Stimulated activated naive CD8-positive, alpha-beta T cell treated with anti-CD3 and anti-CD28 coated beads, Interleukin-15, amount 100 ng/mL, for 72 hours (primary cell): ENCODE measurements around the gene NEDD4.
A peak's percentile ranks its signal among the peaks of the same experiment; 100 is the strongest.
"Not testable (repeated sequence)": the region's sequence is repeated elsewhere in the genome, so short reads cannot be mapped to it uniquely, and the experiment has no call there.

Source experiments
- ATAC-seq: fragments of 150-1000 bp; cut with Tn5 transposase; 2 replicates; pipeline ENCODE4 v1.10.0; 2021; ENCODE audit warnings: mild to moderate bottlenecking, moderate library complexity
- DNase-seq, 2 donors: peaks; one replicate each; pipeline ENCODE4 v3.0.0; 2021 to 2022
- H3K27ac Mint-ChIP-seq, 2 donors: one replicate each; pipeline ENCODE4 v1.8.0; 2022; ENCODE audit warnings: mild to moderate bottlenecking in 2 of 2, mixed read lengths in 2 of 2, moderate library complexity in 2 of 2
- H3K27me3 Mint-ChIP-seq: one replicate; pipeline ENCODE4 v1.8.0; 2022; ENCODE audit warnings: mixed read lengths
- H3K4me1 Mint-ChIP-seq: one replicate; pipeline ENCODE4 v1.8.0; 2022; ENCODE audit warnings: mild to moderate bottlenecking, mixed read lengths
- H3K4me3 Mint-ChIP-seq, 2 donors: one replicate each; pipeline ENCODE4 v1.8.0; 2022; ENCODE audit warnings: mild to moderate bottlenecking in 2 of 2, mixed read lengths in 2 of 2, moderate library complexity in 1 of 2
- H3K9me3 Mint-ChIP-seq, 2 donors: one replicate each; pipeline ENCODE4 v1.8.0; 2022; ENCODE audit warnings: mixed read lengths in 2 of 2

The NEDD4 gene

GRCh38 chr15:55952501-55953274 is 40.7 kb downstream of the NEDD4 start:
- H3K27ac Mint-ChIP-seq, H3K9me3 Mint-ChIP-seq, H3K27me3 Mint-ChIP-seq, H3K4me1 Mint-ChIP-seq, H3K4me3 Mint-ChIP-seq, DNase-seq, ATAC-seq: not testable (repeated sequence)

DNA sequence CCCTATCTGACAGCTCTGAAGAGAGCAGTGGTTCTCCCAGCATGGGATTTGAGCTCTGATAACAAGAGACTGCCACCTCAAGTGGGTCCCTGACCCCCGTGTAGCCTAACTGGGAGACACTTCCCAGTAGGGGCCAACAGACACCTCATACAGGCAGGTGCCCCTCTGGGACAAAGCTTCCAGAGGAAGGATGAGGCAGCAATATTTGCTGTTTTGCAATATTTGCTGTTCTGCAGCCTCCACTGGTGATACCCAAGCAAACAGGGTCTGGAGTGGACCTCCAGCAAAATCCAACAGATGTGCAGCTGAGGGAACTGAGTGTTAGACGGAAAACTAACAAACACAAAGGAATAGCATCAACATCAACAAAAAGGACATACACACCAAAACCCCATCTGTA is 48.8 kb downstream of the NEDD4 start:
- not testable (repeated sequence) for DNase-seq, ATAC-seq, H3K27me3 Mint-ChIP-seq, H3K27ac Mint-ChIP-seq, H3K4me1 Mint-ChIP-seq, H3K4me3 Mint-ChIP-seq
- peaks cover 6 to 14% of the 10 kb centered on the region in 2 donors for H3K9me3 Mint-ChIP-seq

DNA sequence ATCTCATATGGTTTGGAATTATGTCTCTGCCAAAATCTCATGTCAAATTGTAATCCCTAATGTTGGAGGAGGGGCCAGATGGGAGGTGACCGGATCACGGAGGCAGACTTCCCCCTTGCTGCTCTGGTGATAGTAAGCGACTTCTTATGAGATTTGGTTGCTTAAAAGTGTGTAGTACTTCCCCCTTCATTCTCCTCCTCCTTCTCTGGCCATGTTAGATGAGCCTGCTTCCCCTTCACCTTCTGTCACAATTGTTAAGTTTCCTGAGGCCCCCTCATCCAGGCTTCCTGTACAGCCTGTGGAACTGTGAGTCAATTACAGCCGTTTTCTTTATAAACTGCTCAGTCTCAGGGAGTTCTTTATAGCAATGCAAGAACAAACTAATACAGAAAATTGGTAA is 51.1 kb downstream of the NEDD4 start:
- Mint-ChIP-seq H3K9me3 (peaks cover 11 to 33% of the 10 kb centered on the region in 2 donors), H3K4me3 (no peak overlapping the region), H3K27ac (no peak overlapping the region), H3K27me3 (no peaks in the 10 kb centered on the region), H3K4me1 (no peaks in the 10 kb centered on the region)
- DNase-seq, result no peak
- no peak for ATAC-seq

DNA sequence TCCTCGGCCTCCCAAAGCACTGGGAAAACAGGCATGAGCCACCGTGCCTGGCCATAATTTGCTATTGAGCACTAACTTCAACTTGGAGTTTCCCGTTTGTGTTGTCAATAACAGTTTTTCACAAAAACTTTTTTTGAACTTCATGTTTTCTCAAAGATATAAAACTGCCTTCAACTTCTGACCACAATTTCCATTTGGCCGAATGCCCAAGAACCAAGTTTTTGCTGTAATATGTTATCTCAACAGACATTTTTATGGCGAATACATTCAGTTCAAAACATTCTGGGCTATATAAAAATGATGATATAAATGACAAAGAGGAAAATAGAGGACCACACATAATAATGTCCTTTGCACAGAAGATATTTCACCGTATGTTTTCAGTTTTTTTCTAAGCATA is 56.4 kb downstream of the NEDD4 start:
- no peak for ATAC-seq
- no peak for DNase-seq
- no peak overlapping the region for H3K4me3 Mint-ChIP-seq
- no peak overlapping the region for H3K27ac Mint-ChIP-seq
- H3K27me3 Mint-ChIP-seq, result no peaks in the 10 kb centered on the region
- peaks cover 5 to 32% of the 10 kb centered on the region in 2 donors for H3K9me3 Mint-ChIP-seq
- no peaks in the 10 kb centered on the region for H3K4me1 Mint-ChIP-seq

DNA sequence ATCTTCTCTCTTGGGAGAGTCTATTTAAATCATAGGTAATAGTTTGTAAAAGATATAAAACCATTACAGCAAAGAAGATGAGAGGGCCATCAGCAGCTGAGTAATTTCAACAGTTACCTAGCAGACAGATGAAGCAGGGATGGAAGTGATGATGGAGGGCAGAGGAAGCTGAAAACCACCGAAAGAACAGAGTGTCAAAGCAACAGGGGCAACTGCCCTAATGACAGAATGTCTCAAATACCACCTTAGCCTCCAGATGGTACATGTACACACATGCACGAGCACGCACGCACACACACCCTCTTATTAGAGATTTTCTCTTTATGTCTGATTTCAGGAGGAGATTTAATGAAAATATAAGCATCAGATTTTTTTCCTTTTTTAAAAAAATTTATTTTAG is 64.5 kb downstream of the NEDD4 start:
- H3K27ac Mint-ChIP-seq, result no peak overlapping the region
- ATAC-seq (peak; percentile 49), DNase-seq (no peak)
- H3K4me3 Mint-ChIP-seq, result no peak overlapping the region
- peaks cover 7% of the 10 kb centered on the region for H3K4me1 Mint-ChIP-seq
- H3K9me3 Mint-ChIP-seq, result peaks cover 0 to 19% of the 10 kb centered on the region in 2 donors
- H3K27me3 Mint-ChIP-seq, result no peaks in the 10 kb centered on the region

DNA sequence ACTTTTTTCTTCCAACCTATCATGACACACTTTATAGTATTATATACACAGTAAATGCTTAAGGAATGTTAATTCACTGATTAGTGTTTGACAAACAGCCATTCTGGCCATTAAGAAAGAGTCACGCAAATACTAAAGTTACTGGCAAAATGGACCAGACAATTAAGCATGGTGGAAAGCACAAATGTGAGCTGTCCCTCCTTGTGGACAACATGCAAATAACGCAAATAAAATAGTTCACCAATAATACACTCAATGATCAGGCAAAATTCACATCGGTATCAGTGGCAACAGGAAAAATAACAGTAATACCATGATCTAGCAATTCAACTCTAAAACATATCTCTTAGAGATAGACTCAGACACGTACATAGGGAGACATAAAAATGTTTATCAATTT is 71.7 kb downstream of the NEDD4 start:
- Mint-ChIP-seq H3K4me3 (no peak overlapping the region), H3K27ac (no peak overlapping the region), H3K27me3 (no peaks in the 10 kb centered on the region), H3K4me1 (no peaks in the 10 kb centered on the region), H3K9me3 (no peaks in the 10 kb centered on the region)
- no peak for DNase-seq
- no peak for ATAC-seq

DNA sequence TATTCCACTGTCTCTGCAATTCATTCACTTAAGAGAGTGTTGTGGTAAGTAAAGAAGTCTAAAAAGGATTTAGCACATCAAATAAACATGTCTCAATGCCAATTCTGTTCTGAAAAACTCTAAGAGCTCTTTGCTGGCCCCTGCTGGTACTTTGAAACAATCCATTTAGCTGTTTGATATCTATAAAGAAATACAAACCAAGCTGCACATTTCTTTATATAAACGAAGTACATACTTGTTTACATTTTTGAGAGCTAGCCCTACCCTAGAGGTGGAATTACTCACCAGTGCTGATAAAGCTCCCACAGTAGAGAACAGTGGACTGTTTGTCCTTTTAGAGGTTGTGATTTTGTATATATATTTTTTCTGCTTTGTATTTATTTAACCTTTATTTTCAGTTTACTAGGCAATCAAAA is 75.5 kb downstream of the NEDD4 start:
- no peak for ATAC-seq
- Mint-ChIP-seq H3K4me3 (no peak overlapping the region), H3K27me3 (no peaks in the 10 kb centered on the region), H3K9me3 (no peaks in the 10 kb centered on the region), H3K27ac (no peak overlapping the region), H3K4me1 (no peaks in the 10 kb centered on the region)
- DNase-seq, result no peak

- no peak overlapping the region for H3K4me3 Mint-ChIP-seq
- ATAC-seq, result no peak
- H3K27me3 Mint-ChIP-seq, result no peaks in the 10 kb centered on the region
- no peak overlapping the region for H3K27ac Mint-ChIP-seq
- no peak for DNase-seq
- no peaks in the 10 kb centered on the region for H3K4me1 Mint-ChIP-seq
- no peaks in the 10 kb centered on the region for H3K9me3 Mint-ChIP-seq
These were observed 76.6 kb downstream of the NEDD4 start for GRCh38 chr15:55916666-55917409.

DNA sequence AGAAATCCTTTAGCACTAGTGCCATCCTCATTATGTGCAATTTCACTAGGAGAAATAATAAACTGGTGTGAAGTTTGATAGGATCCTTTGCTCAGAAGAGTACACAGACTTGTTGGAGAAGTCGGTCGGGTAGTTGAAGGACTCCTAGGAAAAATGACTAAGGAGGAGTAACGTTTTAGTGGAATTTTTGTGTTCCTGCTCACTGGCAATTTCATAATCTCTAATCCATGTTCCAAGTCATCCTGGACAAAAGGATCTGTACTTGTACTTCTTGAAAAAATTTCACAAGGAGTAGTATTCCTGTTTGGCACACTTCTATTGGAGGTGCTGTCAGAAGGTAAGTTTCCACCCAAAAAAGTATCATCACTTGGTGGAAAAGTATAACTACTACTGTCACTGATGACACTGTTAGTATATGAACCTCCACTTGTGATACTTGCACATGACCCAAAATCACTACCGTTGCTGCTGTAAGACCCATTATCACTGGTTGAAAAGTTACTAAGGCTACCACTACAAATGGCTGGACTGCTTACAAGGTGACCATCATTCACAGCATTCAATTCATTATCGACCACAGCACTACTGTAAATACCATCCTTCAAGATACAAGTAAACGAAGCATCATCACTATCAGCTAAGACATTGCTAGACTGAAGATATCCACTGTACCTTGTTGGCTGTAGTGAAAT is 77.4 kb downstream of the NEDD4 start:
- no peaks in the 10 kb centered on the region for H3K27me3 Mint-ChIP-seq
- H3K4me3 Mint-ChIP-seq, result no peak overlapping the region
- no peaks in the 10 kb centered on the region for H3K4me1 Mint-ChIP-seq
- H3K9me3 Mint-ChIP-seq, result no peaks in the 10 kb centered on the region
- DNase-seq (no peak), ATAC-seq (no peak)
- H3K27ac Mint-ChIP-seq, result no peak overlapping the region

GRCh38 chr15:55915221-55915620 is 78.2 kb downstream of the NEDD4 start:
- Mint-ChIP-seq H3K27ac (no peak overlapping the region), H3K27me3 (no peaks in the 10 kb centered on the region), H3K4me3 (no peak overlapping the region), H3K9me3 (no peaks in the 10 kb centered on the region), H3K4me1 (no peaks in the 10 kb centered on the region)
- no peak for ATAC-seq
- DNase-seq, result no peak

DNA sequence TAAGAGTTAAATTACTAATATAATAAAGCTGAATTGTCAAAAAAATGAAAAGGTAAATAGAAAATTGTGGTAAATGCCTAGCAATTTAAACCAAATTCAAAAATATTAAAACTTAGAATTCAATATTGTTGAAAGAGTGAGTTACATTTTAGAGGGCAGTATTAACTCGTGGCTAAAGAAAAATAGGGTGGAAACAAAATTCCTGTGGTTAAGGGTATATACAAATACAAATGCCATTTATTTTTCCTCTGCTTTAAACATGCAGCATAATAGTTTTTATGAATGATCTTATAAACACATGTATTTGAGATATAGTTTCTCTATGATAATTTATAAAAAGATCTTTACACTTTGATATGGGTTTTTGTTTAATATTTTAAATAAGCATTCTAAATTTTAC is 79.0 kb downstream of the NEDD4 start:
- Mint-ChIP-seq H3K27me3 (no peaks in the 10 kb centered on the region), H3K4me3 (no peak overlapping the region), H3K9me3 (no peaks in the 10 kb centered on the region), H3K27ac (no peak overlapping the region), H3K4me1 (no peaks in the 10 kb centered on the region)
- DNase-seq (no peak), ATAC-seq (no peak)

DNA sequence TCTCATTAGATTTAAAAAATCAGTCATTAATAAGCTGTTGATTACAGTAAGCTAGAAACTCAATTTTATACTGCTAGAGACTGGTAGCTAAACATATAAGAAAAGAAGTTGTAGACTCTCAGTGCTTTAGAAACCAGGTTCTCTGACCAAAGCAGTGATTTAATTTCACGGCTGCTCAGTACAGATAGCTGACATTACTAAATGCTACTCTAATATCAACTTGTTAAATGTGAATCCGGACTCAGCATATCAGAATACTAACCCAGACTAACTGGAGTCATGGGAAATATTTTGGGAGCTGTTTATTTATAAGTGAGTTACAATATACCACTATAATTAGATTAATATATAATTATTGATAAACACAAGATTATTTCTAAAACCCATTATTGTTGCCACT is 80.4 kb downstream of the NEDD4 start:
- no peak overlapping the region for H3K27ac Mint-ChIP-seq
- no peaks in the 10 kb centered on the region for H3K27me3 Mint-ChIP-seq
- H3K4me3 Mint-ChIP-seq, result no peak overlapping the region
- ATAC-seq (no peak), DNase-seq (no peak)
- no peaks in the 10 kb centered on the region for H3K9me3 Mint-ChIP-seq
- no peaks in the 10 kb centered on the region for H3K4me1 Mint-ChIP-seq

DNA sequence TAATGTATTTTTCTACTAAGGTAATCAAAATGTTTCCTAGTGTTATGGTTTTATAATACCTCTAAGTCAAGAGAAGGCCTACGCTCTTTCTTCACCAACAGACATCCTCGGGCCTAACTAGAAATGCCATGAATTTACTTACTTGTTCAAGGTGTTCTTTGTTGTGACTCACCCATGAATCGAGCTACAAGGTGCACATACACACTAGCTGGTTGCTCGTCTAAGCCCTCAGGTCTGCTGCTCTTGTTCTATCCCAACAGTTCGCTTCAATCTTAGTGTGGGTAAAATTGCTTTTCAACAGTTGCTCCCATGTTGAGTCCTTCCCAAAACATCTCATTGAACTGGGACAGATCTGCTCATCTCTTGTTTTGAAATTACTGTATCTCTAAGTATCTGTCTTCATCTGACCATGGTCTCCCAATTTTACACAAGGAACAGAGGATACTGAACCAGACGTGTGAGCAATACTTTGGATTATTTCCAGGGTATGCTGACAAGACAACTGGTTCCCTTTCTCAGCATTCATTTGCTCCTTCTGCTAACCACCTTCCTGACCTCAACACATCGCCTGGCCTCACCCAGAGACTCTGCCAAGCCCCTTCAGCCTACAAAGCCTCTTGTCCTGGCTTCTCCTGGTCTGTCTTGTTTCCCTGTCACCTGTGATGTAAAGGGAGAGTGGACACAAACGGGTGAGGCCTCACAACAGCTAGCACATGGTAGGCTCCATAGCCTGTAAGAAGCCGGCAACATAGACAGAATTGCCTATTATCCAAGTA is 84.2 kb downstream of the NEDD4 start:
- ATAC-seq (no peak), DNase-seq (no peak)
- H3K4me3 Mint-ChIP-seq, result no peak overlapping the region
- no peaks in the 10 kb centered on the region for H3K27me3 Mint-ChIP-seq
- H3K9me3 Mint-ChIP-seq, result no peaks in the 10 kb centered on the region
- H3K4me1 Mint-ChIP-seq, result no peaks in the 10 kb centered on the region
- no peak overlapping the region for H3K27ac Mint-ChIP-seq

DNA sequence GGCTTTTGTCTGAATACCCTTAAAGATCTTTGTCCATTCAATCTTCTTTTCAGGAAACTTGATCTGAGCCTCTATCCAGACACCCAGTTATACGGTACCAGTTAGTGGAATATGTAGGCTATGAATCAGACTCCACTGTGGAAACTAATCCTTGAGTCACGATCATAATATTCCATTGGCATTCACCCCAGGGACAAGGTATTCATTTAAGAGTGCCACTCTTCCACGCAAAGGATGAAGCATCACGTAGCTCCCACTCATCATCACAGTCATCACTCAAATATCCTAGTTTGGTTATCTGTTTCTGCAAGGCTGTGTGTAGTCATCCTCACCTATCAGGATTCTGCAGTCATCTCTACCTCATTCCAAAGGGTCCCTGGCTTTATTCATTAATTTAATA is 85.6 kb downstream of the NEDD4 start:
- Mint-ChIP-seq H3K27ac (no peak overlapping the region), H3K9me3 (no peaks in the 10 kb centered on the region), H3K4me3 (no peak overlapping the region), H3K27me3 (no peaks in the 10 kb centered on the region), H3K4me1 (no peaks in the 10 kb centered on the region)
- no peak for DNase-seq
- ATAC-seq, result no peak

GRCh38 chr15:55902981-55903380 is 90.4 kb downstream of the NEDD4 start:
- Mint-ChIP-seq H3K9me3 (no peaks in the 10 kb centered on the region), H3K27me3 (no peaks in the 10 kb centered on the region), H3K27ac (no peak overlapping the region), H3K4me1 (no peaks in the 10 kb centered on the region), H3K4me3 (no peak overlapping the region)
- DNase-seq (no peak), ATAC-seq (no peak)
